Heart left ventricle (tissue), 16 donors: ENCODE results near the gene AFF1. TPM values are rescaled to one million over a fixed set of nuclear protein-coding genes. Genes with fewer than 3 reads are reported as not detected.

Experiments
- ATAC-seq, 4 donors: fragments of 200-7000 bp; cut with Tn5 transposase; one replicate each; pipeline ENCODE4 v1.9.1; 2020 to 2022; ENCODE audit warnings: moderate library complexity in 4 of 4, mild to moderate bottlenecking in 3 of 4, moderate number of reproducible peaks in 1 of 4
- DNase-seq, 5 donors: peaks; one replicate each; pipeline ENCODE4 v3.0.0-alpha.2; 2020
- H3K27ac ChIP-seq, 12 donors: fragments of 200-600 bp; sonication (generic) in 4 of 12; one replicate each; pipeline versions ENCODE4 v1.5.0 to v1.8.0; 2016 to 2022; ENCODE audit warnings: mild to moderate bottlenecking in 2 of 12
- H3K27me3 ChIP-seq, 9 donors: fragments of 200-600 bp; sonication (generic) in 2 of 9; one replicate each; pipeline versions ENCODE4 v1.5.1 to v1.8.0; 2016 to 2022; ENCODE audit warnings: mild to moderate bottlenecking in 3 of 9
- H3K36me3 ChIP-seq, 9 donors: fragments of 200-600 bp; sonication (generic) in 2 of 9; one replicate each; pipeline versions ENCODE4 v1.5.0 to v1.8.0; 2018 to 2022; ENCODE audit warnings: mild to moderate bottlenecking in 2 of 9
- H3K4me1 ChIP-seq, 12 donors: fragments of 200-600 bp; sonication (generic) in 4 of 12; one replicate each; pipeline versions ENCODE4 v1.5.0 to v1.8.0; 2016 to 2022; ENCODE audit warnings: mild to moderate bottlenecking in 3 of 12
- H3K4me3 ChIP-seq, 12 donors: fragments of 200-600 bp; sonication (generic) in 4 of 12; one replicate each; pipeline versions ENCODE4 v1.5.0 to v1.8.0; 2017 to 2022; ENCODE audit warnings: mild to moderate bottlenecking in 9 of 12, moderate library complexity in 4 of 12
- H3K9me3 ChIP-seq, 12 donors: fragments of 200-600 bp; sonication (generic) in 4 of 12; one replicate each; pipeline versions ENCODE4 v1.5.0 to v1.8.0; 2016 to 2022; ENCODE audit warnings: mild to moderate bottlenecking in 1 of 12
- POLR2A ChIP-seq, 2 donors: fragments of 450-650 bp; IDR thresholded peaks; one replicate each; pipeline ENCODE4 v1.6.1; 2017; ENCODE audit warnings: antibody characterized with exemption in 2 of 2, mild to moderate bottlenecking in 2 of 2, moderate library complexity in 2 of 2
- WGBS, 4 donors: extraction: QIAGEN DNeasy Blood & Tissue Kit in 2 of 4; methylation state at CpG; one replicate each; pipeline versions ENCODE4 v1.1.5 to v1.1.7; 2013 to 2018; 5-methylcytosine and 5-hydroxymethylcytosine counted together
- intact Hi-C, 10 donors: fragments of 100-400 bp; cut with DNase I; formaldehyde crosslinking; loops; one replicate each; pipeline versions ENCODE4 v1.11.1 to v1.14.2; 2022
- polyA plus RNA-seq, 2 donors: library from polyadenylated mRNA; stranded (reverse); fragments of 200-250 nt; gene quantifications; one replicate each; pipeline ENCODE4 v1.2.3, GENCODE V29; 2013
- total RNA-seq, 9 donors: library from RNA; depleted of rRNA in 2 of 9; stranded (reverse); fragments of >200 nt in 2 of 9; fragmentation: NEBNext Ultra II Directional in 3 of 9; extraction: Animal tissue kit (Norgen Biotek cat#: 25700) in 3 of 9; gene quantifications; one replicate each; pipeline versions ENCODE4 v1.1.0 to v1.2.4, GENCODE V29; 2016 to 2023
- TF ChIP-seq, protein P1 (sequence below), 12 donors: fragments of 200-600 bp; sonication (generic) in 4 of 12; IDR thresholded peaks; one replicate each; pipeline versions ENCODE4 v1.5.0 to v1.8.0; 2018 to 2022; ENCODE audit warnings: antibody characterized with exemption in 12 of 12, mild to moderate bottlenecking in 5 of 12
- donor health status: ischemic (EF 13 %, LVEDD 7.1; RV severe dilation, severe dysfunction).
- donor health status: healthy with polysubstance abuse.
- donor health status: DM: no; HTN: yes; CAD: no.
- donor health status: DM: no; HTN: no; CAD: no.
- donor health status: ischemic (EF 25% LVEDD 6.9; RV normal size, moderate dysfunction).
- donor health status: ischemic (EF 25% LVEDD 5.7; RV mildly dilated, moderate dysfunction).
- donor health status: healthy.
- donor health status: DM: yes; HTN: yes; CAD: no.
- donor health status: ischemic (EF 35%, LVEDD 5.7; RV mildly dilated, moderate dysfunction).
- donor health status: nonischemic (EF 11% LVEDD 7.7; RV severe dilation, severe dysfunction).
- donor health status: DM: yes; HTN: yes; CAD: no.
- donor health status: PGD.
- donor health status: ischemic (EF 29% LVEDD 5.4; RV normal size, mild dysfunction).
- donor health status: nonischemic (EF 23%, LVEDD 6.1; RV moderate dilation, normal function).

AFF1 gene
- total and polyA plus RNA-seq, 11 donors, result 51.8 to 96.5 (median 72.8) TPM

- Histone ChIP-seq H3K36me3 (no peaks in the 10 kb centered on the region), H3K4me1 (peaks cover 0 to 60% (median 20%) of the 10 kb centered on the region in 12 donors), H3K27me3 (no peaks in the 10 kb centered on the region), H3K27ac (no peak overlapping the region), H3K4me3 (no peak overlapping the region), H3K9me3 (no peaks in the 10 kb centered on the region)
- intact Hi-C loops, result no loop called here
- no peak for DNase-seq
- 88 to 97% (median 92%) methylated on average over 2 of the region's 2 CpGs for WGBS, 4 donors
- no peak for TF ChIP-seq POLR2A (IDR thresholded peaks at IDR 0.05)
- TF ChIP-seq, protein P1, sequence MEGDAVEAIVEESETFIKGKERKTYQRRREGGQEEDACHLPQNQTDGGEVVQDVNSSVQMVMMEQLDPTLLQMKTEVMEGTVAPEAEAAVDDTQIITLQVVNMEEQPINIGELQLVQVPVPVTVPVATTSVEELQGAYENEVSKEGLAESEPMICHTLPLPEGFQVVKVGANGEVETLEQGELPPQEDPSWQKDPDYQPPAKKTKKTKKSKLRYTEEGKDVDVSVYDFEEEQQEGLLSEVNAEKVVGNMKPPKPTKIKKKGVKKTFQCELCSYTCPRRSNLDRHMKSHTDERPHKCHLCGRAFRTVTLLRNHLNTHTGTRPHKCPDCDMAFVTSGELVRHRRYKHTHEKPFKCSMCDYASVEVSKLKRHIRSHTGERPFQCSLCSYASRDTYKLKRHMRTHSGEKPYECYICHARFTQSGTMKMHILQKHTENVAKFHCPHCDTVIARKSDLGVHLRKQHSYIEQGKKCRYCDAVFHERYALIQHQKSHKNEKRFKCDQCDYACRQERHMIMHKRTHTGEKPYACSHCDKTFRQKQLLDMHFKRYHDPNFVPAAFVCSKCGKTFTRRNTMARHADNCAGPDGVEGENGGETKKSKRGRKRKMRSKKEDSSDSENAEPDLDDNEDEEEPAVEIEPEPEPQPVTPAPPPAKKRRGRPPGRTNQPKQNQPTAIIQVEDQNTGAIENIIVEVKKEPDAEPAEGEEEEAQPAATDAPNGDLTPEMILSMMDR (IDR thresholded peaks at IDR 0.05), result no peak
- no peak for ATAC-seq
These were observed 33.0 kb downstream of the AFF1 start for GRCh38 chr4:86967798-86968197.

DNA sequence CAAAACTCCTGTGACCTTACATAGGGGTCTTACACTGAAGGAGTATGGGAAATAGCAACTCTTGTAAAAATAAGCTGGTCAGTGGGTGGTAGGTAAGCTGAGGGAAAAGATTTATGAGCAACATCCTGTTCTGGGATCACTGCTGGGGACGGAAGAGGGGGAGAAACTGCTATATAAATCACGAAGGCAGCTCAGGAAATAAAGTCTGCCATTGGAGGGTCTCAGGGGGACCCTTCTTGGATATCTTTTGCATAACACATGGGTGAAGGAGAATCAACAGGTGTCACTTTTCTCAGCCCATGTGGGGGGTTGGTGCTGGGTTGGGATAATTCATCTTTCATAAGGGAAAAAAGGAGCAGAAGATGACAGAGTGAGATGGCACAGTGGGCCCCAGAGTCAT is 33.7 kb downstream of the AFF1 start:
- DNase-seq (no peak), ATAC-seq (peak in 1 of 4 donors; percentile 12)
- intact Hi-C loops, result no loop called here
- WGBS, 4 donors, result 56 to 66% (median 59%) methylated on average over 2 of the region's 2 CpGs
- Histone ChIP-seq H3K4me3 (no peak overlapping the region), H3K36me3 (no peaks in the 10 kb centered on the region), H3K9me3 (no peaks in the 10 kb centered on the region), H3K27me3 (no peaks in the 10 kb centered on the region), H3K27ac (no peak overlapping the region), H3K4me1 (peaks cover 0 to 67% (median 25%) of the 10 kb centered on the region in 12 donors)
- TF ChIP-seq, protein P1 (IDR thresholded peaks at IDR 0.05), result no peak
- no peak for TF ChIP-seq POLR2A (IDR thresholded peaks at IDR 0.05)

- peaks cover 0 to 68% (median 28%) of the 10 kb centered on the region in 12 donors for H3K4me1 ChIP-seq
- intact Hi-C loops, result loop anchor here in 1 of 10 donors (5.0 kb wide), 1 partner anchor 33 kb away; the partner anchor contains the start of gene AFF1
- no peaks in the 10 kb centered on the region for H3K36me3 ChIP-seq
- TF ChIP-seq, protein P1 (IDR thresholded peaks at IDR 0.05), result no peak
- TF ChIP-seq POLR2A (IDR thresholded peaks at IDR 0.05), result no peak
- peak in 1 of 4 donors; percentile 23 for ATAC-seq
- H3K27me3 ChIP-seq, result no peaks in the 10 kb centered on the region
- WGBS, 4 donors, result 34 to 46% (median 38%) methylated on average over 8 of the region's 8 CpGs
- peak overlapping the region in 1 of 12 donors; percentile 27 for H3K27ac ChIP-seq
- no peak overlapping the region for H3K4me3 ChIP-seq
- no peaks in the 10 kb centered on the region for H3K9me3 ChIP-seq
- peak in 1 of 5 donors; percentile 38 for DNase-seq
These were observed 35.9 kb downstream of the AFF1 start for GRCh38 chr4:86970447-86971354.

GRCh38 chr4:86971355-86971683 is 36.5 kb downstream of the AFF1 start:
- H3K9me3 ChIP-seq, result no peaks in the 10 kb centered on the region
- TF ChIP-seq, protein P1 (IDR thresholded peaks at IDR 0.05), result no peak
- TF ChIP-seq POLR2A (IDR thresholded peaks at IDR 0.05), result no peak
- H3K4me1 ChIP-seq, result peaks cover 0 to 63% (median 28%) of the 10 kb centered on the region in 12 donors
- DNase-seq (no peak), ATAC-seq (no peak)
- no peak overlapping the region for H3K4me3 ChIP-seq
- no peak overlapping the region for H3K27ac ChIP-seq
- intact Hi-C loops, result loop anchor here in 1 of 10 donors (5.0 kb wide), 1 partner anchor 34 kb away; the partner anchor contains the start of gene AFF1
- H3K27me3 ChIP-seq, result no peaks in the 10 kb centered on the region
- no peaks in the 10 kb centered on the region for H3K36me3 ChIP-seq
